Measurements from ENCODE around the gene TMEM117. TPM values are rescaled to one million over a fixed set of nuclear protein-coding genes. Genes with fewer than 3 reads are reported as not detected.

Gene TMEM117
- total and polyA plus RNA-seq, 2 donors from 2014 or later, result 5.9 to 6.0 TPM

GRCh38 chr12:43832463-43833168, 3.3 kb upstream of the TMEM117 start:
- Histone ChIP-seq H3K9ac (ENCODE audit: low read length in 3 of 3) (no peak overlapping the region), H3K27me3 (ENCODE audit: control insufficient read depth, insufficient read depth, low read length) (no peaks in the 10 kb centered on the region), H3K36me3 (ENCODE audit: control insufficient read depth in 2 of 3, insufficient read depth in 3 of 3, low read length in 3 of 3) (no peaks in the 10 kb centered on the region), H3K4me1 (ENCODE audit: control insufficient read depth in 2 of 3, insufficient read depth in 2 of 3, low read depth in 1 of 3, low read length in 3 of 3) (peaks cover 2 to 5% (median 4%) of the 10 kb centered on the region in 3 donors), H3K27ac (ENCODE audit: low read depth in 2 of 2, low read length in 2 of 2) (no peak overlapping the region), H3K9me3 (ENCODE audit: control insufficient read depth in 2 of 3, insufficient read depth in 1 of 3, low read length in 3 of 3) (no peaks in the 10 kb centered on the region), H3K4me3 (ENCODE audit: low read length in 3 of 3) (no peak overlapping the region)
- DNase-seq (no peak), FAIRE-seq (no peak)
- no peak for TF ChIP-seq CTCF (IDR thresholded peaks at IDR 0.05; ENCODE audit: borderline replicate concordance, extremely low read depth, insufficient read depth)
- intact Hi-C loops (cut with DNase I), result no loop called here

GRCh38 chr12:43835264-43835655, 621 bp upstream of the TMEM117 start:
- no peak for TF ChIP-seq CTCF (IDR thresholded peaks at IDR 0.05; ENCODE audit: borderline replicate concordance, extremely low read depth, insufficient read depth)
- peak in 1 of 5 donors; percentile 55 for DNase-seq
- Histone ChIP-seq H3K27me3 (ENCODE audit: control insufficient read depth, insufficient read depth, low read length) (no peaks in the 10 kb centered on the region), H3K9me3 (ENCODE audit: control insufficient read depth in 2 of 3, insufficient read depth in 1 of 3, low read length in 3 of 3) (no peaks in the 10 kb centered on the region), H3K4me1 (ENCODE audit: control insufficient read depth in 2 of 3, insufficient read depth in 2 of 3, low read depth in 1 of 3, low read length in 3 of 3) (peaks cover 2 to 5% (median 4%) of the 10 kb centered on the region in 3 donors), H3K9ac (ENCODE audit: low read length in 3 of 3) (peak overlapping the region in 1 of 3 donors; percentile 64), H3K27ac (ENCODE audit: low read depth in 2 of 2, low read length in 2 of 2) (peak overlapping the region; percentile 82 to 88), H3K36me3 (ENCODE audit: control insufficient read depth in 2 of 3, insufficient read depth in 3 of 3, low read length in 3 of 3) (no peaks in the 10 kb centered on the region), H3K4me3 (ENCODE audit: low read length in 3 of 3) (peak overlapping the region; percentile 40 to 62 (median 62))
- intact Hi-C loops (cut with DNase I), result no loop called here
- FAIRE-seq, result no peak

- H3K9ac ChIP-seq (ENCODE audit: low read length in 3 of 3), result peak overlapping the region; percentile 35 to 76 (median 48)
- peaks cover 2 to 5% (median 4%) of the 10 kb centered on the region in 3 donors for H3K4me1 ChIP-seq (ENCODE audit: control insufficient read depth in 2 of 3, insufficient read depth in 2 of 3, low read depth in 1 of 3, low read length in 3 of 3)
- intact Hi-C loops (cut with DNase I), result no loop called here
- H3K9me3 ChIP-seq (ENCODE audit: control insufficient read depth in 2 of 3, insufficient read depth in 1 of 3, low read length in 3 of 3), result no peaks in the 10 kb centered on the region
- no peaks in the 10 kb centered on the region for H3K36me3 ChIP-seq (ENCODE audit: control insufficient read depth in 2 of 3, insufficient read depth in 3 of 3, low read length in 3 of 3)
- H3K4me3 ChIP-seq (ENCODE audit: low read length in 3 of 3), result peak overlapping the region; percentile 59 to 86 (median 62)
- peak overlapping the region; percentile 82 to 88 for H3K27ac ChIP-seq (ENCODE audit: low read depth in 2 of 2, low read length in 2 of 2)
- FAIRE-seq (no peak), DNase-seq (peak in 2 of 5 donors; percentile 11 to 60)
- H3K27me3 ChIP-seq (ENCODE audit: control insufficient read depth, insufficient read depth, low read length), result no peaks in the 10 kb centered on the region
- no peak for TF ChIP-seq CTCF (IDR thresholded peaks at IDR 0.05; ENCODE audit: borderline replicate concordance, extremely low read depth, insufficient read depth)
Observed at GRCh38 chr12:43836475-43836989, 651 bp downstream of the TMEM117 start.

All from kidney (tissue), 14 donors.